Stimulated activated CD8-positive, alpha-beta memory T cell treated with anti-CD3 and anti-CD28 coated beads, Interleukin-15, amount 100 ng/mL, for 48 hours (primary cell): ENCODE measurements around the gene SLC8A1.

Experiments
- DNase-seq, 2 donors: peaks; one replicate each; pipeline ENCODE4 v3.0.0-alpha.2; 2020; ENCODE audit warnings: low read depth in 2 of 2

SLC8A1 gene

GRCh38 chr2:40311026-40311425 lies 140.9 kb downstream of the SLC8A1 start:
- DNase-seq = no peak

GRCh38 chr2:40310303-40310702 lies 141.6 kb downstream of the SLC8A1 start:
- DNase-seq = no peak

GRCh38 chr2:40304340-40304739 lies 147.6 kb downstream of the SLC8A1 start:
- no peak for DNase-seq

- DNase-seq = no peak
Measured at GRCh38 chr2:40303746-40304145, 148.1 kb downstream of the SLC8A1 start.

GRCh38 chr2:40302751-40303325 lies 149.1 kb downstream of the SLC8A1 start:
- no peak for DNase-seq

GRCh38 chr2:40300391-40300790 lies 151.5 kb downstream of the SLC8A1 start:
- DNase-seq = no peak

GRCh38 chr2:40299781-40300180 lies 152.1 kb downstream of the SLC8A1 start:
- no peak for DNase-seq

GRCh38 chr2:40299173-40299572 lies 152.7 kb downstream of the SLC8A1 start:
- DNase-seq = no peak

GRCh38 chr2:40298026-40298425 lies 153.9 kb downstream of the SLC8A1 start:
- DNase-seq = no peak

- no peak for DNase-seq
Measured at GRCh38 chr2:40292291-40292690, 159.6 kb downstream of the SLC8A1 start.

GRCh38 chr2:40289771-40290404 lies 162.0 kb downstream of the SLC8A1 start:
- DNase-seq = no peak

GRCh38 chr2:40287773-40288172 lies 164.1 kb downstream of the SLC8A1 start:
- no peak for DNase-seq

GRCh38 chr2:40287195-40287594 lies 164.7 kb downstream of the SLC8A1 start:
- no peak for DNase-seq

- DNase-seq = no peak
Measured at GRCh38 chr2:40286721-40287120, 165.2 kb downstream of the SLC8A1 start.

- DNase-seq = no peak
Measured at GRCh38 chr2:40285391-40285790, 166.5 kb downstream of the SLC8A1 start.

GRCh38 chr2:40284797-40285196 lies 167.1 kb downstream of the SLC8A1 start:
- no peak for DNase-seq

- DNase-seq = no peak
Measured at GRCh38 chr2:40283111-40283909, 168.6 kb downstream of the SLC8A1 start.

GRCh38 chr2:40282428-40282827 lies 169.5 kb downstream of the SLC8A1 start:
- DNase-seq = no peak

GRCh38 chr2:40281021-40281940 lies 170.6 kb downstream of the SLC8A1 start:
- no peak for DNase-seq

- no peak for DNase-seq
Measured at GRCh38 chr2:40279482-40279881, 172.4 kb downstream of the SLC8A1 start.

- no peak for DNase-seq
Measured at GRCh38 chr2:40279001-40279400, 172.9 kb downstream of the SLC8A1 start.

GRCh38 chr2:40276076-40276475 lies 175.8 kb downstream of the SLC8A1 start:
- DNase-seq = no peak
